Left ventricle myocardium inferior (tissue), 1 donor: ENCODE results near the gene FAM171A1. TPM values are rescaled to one million over a fixed set of nuclear protein-coding genes. Genes with fewer than 3 reads are reported as not detected.
A peak's percentile ranks its signal among the peaks of the same experiment; 100 is the strongest.

Source experiments
- DNase-seq: peaks from one replicate; pipeline ENCODE4 v3.0.0-alpha.2; 2020
- H3K27ac ChIP-seq: fragments of 200-600 bp; replicated peaks from 2 replicates; pipeline ENCODE4 v1.8.0; 2021
- H3K27me3 ChIP-seq: fragments of 200-600 bp; 2 replicates; pipeline ENCODE4 v1.8.0; 2021; ENCODE audit warnings: low read depth
- H3K36me3 ChIP-seq: fragments of 200-600 bp; 2 replicates; pipeline ENCODE4 v1.8.0; 2021
- H3K4me1 ChIP-seq: fragments of 200-600 bp; 2 replicates; pipeline ENCODE4 v1.8.0; 2021
- H3K4me3 ChIP-seq: fragments of 200-600 bp; 2 replicates; pipeline ENCODE4 v1.8.0; 2021; ENCODE audit warnings: mild to moderate bottlenecking, moderate library complexity
- H3K9me3 ChIP-seq: fragments of 200-600 bp; replicated peaks from 2 replicates; pipeline ENCODE4 v1.8.0; 2021
- intact Hi-C: fragments of 100-400 bp; cut with micrococcal nuclease; formaldehyde crosslinking; loops from one replicate; pipeline ENCODE4 v1.11.0; 2022
- total RNA-seq: library from RNA; stranded (reverse); fragmentation: NEBNext Ultra II Directional; extraction: Animal tissue kit (Norgen Biotek cat#: 25700); gene quantifications from one replicate; pipeline ENCODE4 v1.2.1, GENCODE V29; 2021
- TF ChIP-seq, protein P1 (sequence below): fragments of 200-600 bp; IDR thresholded peaks from 2 replicates; pipeline ENCODE4 v1.8.0; 2021; ENCODE audit warnings: antibody characterized with exemption, mild to moderate bottlenecking, borderline replicate concordance
- donor health status: DM: no; HTN: yes; CAD: no; lungs with severe emphysema.

The FAM171A1 gene
- total RNA-seq, 1 donor from 2014 or later = 8.3 TPM

DNA sequence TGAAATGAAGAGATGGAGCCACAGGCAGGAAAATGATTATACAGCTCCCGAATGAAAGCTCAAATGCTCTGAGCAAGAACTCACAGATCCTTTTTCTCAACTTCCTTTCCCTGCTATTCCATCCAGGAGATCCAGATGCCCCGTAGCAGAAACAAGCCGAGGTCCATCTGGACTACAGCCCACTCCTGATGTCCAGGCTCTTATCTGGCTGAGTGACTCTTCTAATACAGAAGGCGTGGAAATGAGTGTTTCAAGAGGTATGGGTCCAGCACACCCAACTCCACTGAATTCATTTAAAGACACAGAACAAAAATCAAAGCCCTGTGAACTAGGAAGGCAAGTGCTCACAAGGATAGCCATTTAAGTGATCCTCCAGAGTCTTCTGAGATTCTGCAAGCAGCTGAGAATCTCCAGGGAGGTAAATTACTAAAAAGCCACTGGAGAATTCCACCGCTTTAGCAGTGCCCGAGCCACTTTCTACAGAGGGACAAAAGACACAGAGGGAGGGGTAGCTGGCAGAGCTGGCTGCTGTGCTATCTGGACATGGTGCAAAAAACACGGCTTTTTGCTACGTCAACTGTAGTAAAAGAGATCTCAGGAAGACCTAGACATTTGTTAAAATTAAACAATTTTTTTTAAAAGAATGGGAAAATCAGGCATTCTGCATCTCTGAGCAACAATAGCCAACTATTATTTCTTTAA is 24.5 kb downstream of the FAM171A1 start:
- H3K9me3 ChIP-seq = no peaks in the 10 kb centered on the region
- intact Hi-C loops = no loop called here
- H3K4me1 ChIP-seq = peaks cover 36% of the 10 kb centered on the region
- H3K27me3 ChIP-seq = no peaks in the 10 kb centered on the region
- peak; percentile 43 for DNase-seq
- peak overlapping the region; percentile 73 for H3K27ac ChIP-seq
- peak overlapping the region; percentile 11 for H3K4me3 ChIP-seq
- H3K36me3 ChIP-seq = no peaks in the 10 kb centered on the region
- TF ChIP-seq, protein P1, sequence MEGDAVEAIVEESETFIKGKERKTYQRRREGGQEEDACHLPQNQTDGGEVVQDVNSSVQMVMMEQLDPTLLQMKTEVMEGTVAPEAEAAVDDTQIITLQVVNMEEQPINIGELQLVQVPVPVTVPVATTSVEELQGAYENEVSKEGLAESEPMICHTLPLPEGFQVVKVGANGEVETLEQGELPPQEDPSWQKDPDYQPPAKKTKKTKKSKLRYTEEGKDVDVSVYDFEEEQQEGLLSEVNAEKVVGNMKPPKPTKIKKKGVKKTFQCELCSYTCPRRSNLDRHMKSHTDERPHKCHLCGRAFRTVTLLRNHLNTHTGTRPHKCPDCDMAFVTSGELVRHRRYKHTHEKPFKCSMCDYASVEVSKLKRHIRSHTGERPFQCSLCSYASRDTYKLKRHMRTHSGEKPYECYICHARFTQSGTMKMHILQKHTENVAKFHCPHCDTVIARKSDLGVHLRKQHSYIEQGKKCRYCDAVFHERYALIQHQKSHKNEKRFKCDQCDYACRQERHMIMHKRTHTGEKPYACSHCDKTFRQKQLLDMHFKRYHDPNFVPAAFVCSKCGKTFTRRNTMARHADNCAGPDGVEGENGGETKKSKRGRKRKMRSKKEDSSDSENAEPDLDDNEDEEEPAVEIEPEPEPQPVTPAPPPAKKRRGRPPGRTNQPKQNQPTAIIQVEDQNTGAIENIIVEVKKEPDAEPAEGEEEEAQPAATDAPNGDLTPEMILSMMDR = no peak

DNA sequence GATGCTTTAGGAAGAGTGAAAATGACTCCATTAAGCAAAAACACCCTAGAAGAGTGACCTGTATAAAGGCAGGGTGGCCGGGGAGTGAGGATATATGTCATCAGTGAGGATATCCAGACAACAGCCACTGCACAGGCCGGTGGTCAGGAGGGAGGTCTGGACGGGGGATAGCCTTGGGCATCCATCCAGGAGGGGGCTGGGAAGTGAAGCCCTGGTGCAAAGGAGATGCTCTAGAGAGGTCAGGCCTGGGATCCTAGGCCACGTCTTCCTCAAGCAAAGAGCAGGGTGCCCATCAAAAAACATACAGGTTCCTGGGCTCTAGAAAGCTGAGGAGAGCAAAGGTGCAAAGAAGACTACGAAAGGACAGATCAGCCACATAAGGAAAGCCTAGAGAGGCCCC is 25.6 kb downstream of the FAM171A1 start:
- no peaks in the 10 kb centered on the region for H3K9me3 ChIP-seq
- H3K27me3 ChIP-seq = no peaks in the 10 kb centered on the region
- peaks cover 36% of the 10 kb centered on the region for H3K4me1 ChIP-seq
- no peak for DNase-seq
- H3K27ac ChIP-seq = peak overlapping the region; percentile 73
- H3K36me3 ChIP-seq = no peaks in the 10 kb centered on the region
- TF ChIP-seq, protein P1 = no peak
- H3K4me3 ChIP-seq = no peak overlapping the region
- intact Hi-C loops = no loop called here

DNA sequence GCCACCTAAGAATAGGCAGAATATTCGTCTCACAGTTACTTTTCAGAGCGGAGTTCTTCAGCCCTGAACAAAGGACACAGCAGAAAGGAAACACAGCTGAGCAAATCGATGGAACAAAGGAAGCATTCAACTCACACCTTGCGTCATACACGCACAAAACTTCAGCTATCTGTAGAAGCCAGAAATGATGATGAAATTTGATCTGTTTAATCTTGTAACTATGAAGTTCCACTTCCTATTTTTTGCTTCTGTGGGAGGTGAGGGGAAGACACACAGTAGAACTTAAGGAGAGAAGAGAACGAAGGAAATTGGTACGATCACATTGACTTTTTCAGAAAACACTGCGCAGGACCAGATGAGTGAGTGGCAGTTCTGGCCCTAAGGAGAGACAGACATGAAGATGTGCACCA is 26.2 kb downstream of the FAM171A1 start:
- Histone ChIP-seq H3K27ac (peak overlapping the region; percentile 73), H3K4me1 (peaks cover 36% of the 10 kb centered on the region), H3K4me3 (no peak overlapping the region), H3K9me3 (no peaks in the 10 kb centered on the region), H3K36me3 (no peaks in the 10 kb centered on the region), H3K27me3 (no peaks in the 10 kb centered on the region)
- no peak for DNase-seq
- intact Hi-C loops = no loop called here
- TF ChIP-seq, protein P1 = no peak

DNA sequence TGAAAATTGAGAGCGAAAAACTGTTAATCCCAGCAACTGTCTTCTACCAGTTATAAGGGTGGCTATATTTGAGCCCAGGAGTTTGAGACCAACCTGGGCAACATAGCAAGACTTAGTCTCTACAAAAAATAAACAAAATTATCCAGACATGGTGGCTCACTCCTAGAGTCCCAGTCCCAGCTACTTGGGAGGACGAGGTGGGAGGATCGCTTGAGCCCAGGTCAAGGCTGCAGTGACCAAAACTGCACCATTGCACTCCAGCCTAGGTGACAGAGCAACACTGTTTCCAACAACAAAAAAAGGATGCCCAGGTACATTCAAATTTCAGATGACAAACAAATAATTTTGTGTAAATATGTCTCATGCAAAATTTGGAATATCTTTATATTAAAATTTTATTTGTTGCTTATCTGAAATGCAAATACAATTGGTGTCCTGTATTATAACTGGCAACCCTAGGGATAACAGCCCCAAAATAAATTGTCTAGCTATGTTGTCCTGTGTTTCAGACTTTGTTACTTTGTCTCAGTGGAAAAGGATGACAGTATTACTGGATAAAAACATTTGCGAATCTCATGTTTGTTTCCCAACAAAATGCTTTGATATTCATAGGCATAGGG is 26.7 kb downstream of the FAM171A1 start:
- DNase-seq = no peak
- H3K4me1 ChIP-seq = peaks cover 31% of the 10 kb centered on the region
- no peak overlapping the region for H3K4me3 ChIP-seq
- TF ChIP-seq, protein P1 = no peak
- H3K9me3 ChIP-seq = no peaks in the 10 kb centered on the region
- intact Hi-C loops = no loop called here
- H3K27me3 ChIP-seq = no peaks in the 10 kb centered on the region
- peak overlapping the region; percentile 73 for H3K27ac ChIP-seq
- no peaks in the 10 kb centered on the region for H3K36me3 ChIP-seq

DNA sequence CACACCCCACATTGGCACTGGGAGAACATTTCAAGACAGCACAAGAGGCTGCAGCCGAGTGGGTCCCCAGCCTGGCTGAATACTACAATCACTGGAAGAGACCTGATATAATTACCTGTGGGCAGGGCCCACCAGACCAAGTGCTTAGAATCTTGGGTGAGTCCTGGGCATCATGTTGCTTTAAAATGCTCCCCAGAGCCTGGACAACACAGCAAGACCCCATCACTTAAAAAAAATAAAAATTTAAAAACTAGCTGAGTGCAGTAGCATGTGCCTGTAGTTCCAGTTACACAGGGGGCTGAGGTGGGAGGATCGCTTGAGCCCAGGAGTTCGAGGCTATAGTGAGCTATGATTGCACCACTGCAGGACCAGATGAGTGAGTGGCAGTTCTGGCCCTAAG is 28.1 kb downstream of the FAM171A1 start:
- Histone ChIP-seq H3K27ac (no peak overlapping the region), H3K4me3 (no peak overlapping the region), H3K36me3 (no peaks in the 10 kb centered on the region), H3K27me3 (no peaks in the 10 kb centered on the region), H3K9me3 (no peaks in the 10 kb centered on the region), H3K4me1 (peaks cover 26% of the 10 kb centered on the region)
- intact Hi-C loops = no loop called here
- TF ChIP-seq, protein P1 = no peak
- DNase-seq = no peak
